HG03520 (cell line): ENCODE data around the gene SPATA21.

Experiments used
- ATAC-seq: cut with Tn5 transposase; IDR thresholded peaks from one replicate; pipeline ENCODE4 v1.9.1; 2021; ENCODE audit warnings: mild to moderate bottlenecking, moderate library complexity; ENCODE audit not compliant: unreplicated experiment

Gene SPATA21

DNA sequence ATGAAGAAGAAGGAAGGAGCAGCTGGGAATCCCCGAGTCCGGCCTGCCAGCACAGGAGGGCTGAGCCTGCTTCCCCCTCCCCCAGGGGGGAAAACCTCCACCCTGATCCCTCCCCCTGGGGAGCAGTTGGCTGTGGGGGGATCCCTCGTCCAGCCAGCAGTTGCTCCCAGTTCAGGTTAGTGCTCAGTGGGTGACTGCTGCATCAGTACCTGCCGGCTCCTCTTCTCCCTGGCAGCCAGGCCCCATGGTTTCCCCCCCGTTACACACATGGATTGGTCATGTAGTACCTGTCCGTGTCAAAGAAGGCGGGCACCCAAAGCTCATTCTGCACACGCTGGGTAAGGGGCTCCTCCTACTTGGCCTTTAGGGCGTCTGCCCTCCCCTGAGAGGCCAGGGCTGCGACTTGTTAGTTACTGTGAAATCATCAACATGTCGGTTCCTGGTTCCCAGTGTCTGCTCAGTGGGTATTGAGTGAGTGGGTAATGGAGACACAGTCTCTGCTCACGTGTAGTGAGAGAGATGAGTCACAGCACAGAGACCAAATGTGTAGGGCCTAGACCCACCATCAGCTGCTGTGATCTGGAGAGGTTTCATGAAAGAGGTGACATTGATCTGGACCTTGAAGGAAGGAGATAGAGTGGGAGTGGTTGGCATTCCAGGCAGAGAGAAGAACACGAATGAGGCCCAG lies 14.8 kb upstream of the SPATA21 start:
- ATAC-seq, result no peak

DNA sequence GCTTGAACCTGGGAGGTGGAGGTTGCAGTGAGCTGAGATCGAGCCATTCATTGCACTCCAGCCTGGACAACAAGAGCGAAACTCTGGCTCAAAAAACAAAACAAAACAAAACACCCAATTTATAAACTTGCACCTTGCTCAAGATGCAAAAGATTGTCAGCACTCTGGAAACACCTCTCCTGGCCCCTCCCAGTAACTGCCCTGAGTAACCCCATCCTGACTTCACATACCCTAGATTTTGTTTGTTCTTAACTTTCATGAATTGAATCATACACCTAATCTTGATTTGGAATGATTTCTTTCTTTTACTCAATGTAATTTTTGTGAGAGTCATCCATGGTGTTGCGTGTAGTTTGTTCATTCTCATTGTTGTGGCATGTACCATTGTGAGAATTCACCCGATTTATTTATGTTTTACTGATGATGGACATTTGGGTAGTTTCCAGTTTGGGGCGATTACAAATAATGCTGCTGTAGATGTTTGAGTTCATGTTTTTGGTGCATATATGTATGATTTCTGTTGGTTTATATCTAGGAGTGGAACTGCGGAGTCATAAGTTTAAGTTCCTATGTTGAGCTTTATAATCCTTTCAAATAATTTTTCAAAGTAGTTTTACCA lies 13.7 kb upstream of the SPATA21 start:
- no peak for ATAC-seq

DNA sequence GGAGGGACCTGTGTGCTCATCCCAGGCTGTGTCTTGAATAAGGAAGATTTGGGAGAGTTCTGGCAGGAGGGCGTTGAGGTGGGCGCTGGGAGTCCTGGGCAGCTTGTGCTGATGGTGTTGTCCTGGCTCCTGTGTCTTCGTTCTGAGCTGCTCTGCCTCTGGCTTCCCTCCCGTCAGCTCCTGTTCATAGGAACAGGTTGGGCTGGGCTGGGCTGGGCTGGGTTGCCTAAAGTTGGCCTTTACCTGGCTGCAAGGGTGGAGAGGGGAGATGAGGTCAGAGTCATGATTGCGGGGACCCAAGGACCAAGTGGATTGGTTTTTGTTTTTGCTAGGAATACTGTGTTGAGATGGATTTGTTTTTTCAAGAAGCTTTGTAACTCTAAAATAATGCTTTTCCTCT lies 12.4 kb upstream of the SPATA21 start:
- no peak for ATAC-seq

DNA sequence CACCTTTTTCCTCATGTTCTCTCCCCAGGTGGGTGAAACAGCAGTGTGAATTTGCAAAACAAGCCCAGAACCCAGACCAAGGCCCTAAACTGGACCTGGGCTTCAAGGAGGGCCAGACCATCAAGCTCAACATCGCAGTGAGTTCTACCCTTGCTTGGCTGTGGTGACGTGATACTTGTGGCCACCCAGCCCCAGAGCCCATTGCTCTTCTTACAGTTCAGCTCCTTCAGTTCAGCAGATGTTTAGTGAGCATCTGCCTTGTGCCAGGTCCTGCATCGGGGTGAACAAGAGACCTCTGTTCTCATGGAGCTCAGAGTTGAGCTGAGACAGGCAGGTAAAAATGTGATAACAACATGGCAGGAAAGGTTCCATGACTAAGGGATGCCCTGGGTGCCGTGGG lies 11.8 kb upstream of the SPATA21 start:
- no peak for ATAC-seq

DNA sequence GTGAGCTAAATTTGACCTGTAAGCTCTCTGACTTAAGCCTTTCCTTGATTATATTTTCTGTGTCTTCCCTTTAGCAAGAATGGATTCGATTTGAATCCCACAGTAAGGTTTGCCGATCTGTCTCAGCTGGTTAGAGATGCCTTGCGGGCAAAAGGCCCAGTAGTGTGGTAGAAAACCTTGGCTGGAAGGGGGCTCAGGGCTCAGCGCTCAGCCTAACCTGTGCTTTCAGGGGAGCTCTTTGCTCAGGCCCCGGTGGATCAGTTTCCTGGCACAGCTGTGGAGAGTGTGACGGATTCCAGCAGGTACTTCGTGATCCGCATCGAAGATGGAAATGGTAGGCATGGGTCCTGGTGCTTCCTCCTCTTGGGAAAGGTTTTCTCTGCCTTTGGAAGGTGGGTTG lies 10.4 kb upstream of the SPATA21 start:
- no peak for ATAC-seq

DNA sequence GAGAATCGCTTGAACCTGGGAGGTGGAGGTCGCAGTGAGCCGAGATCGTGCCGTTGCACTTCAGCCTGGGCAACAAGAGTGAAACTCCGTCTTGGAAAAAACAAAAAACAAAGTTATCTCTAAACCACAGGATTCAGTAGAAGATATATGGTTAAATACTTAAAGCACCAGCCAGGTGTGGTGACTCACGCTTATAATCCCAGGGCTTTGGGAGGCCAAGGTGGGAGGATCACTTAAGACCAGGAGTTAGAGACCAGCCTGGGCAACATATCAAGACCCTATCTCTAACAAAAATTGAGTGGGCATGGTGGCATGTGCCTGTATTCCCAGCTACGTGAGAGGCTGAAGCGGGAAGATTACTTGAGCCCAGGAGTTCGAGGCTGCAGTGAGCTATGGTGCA lies 8.9 kb upstream of the SPATA21 start:
- no peak for ATAC-seq

DNA sequence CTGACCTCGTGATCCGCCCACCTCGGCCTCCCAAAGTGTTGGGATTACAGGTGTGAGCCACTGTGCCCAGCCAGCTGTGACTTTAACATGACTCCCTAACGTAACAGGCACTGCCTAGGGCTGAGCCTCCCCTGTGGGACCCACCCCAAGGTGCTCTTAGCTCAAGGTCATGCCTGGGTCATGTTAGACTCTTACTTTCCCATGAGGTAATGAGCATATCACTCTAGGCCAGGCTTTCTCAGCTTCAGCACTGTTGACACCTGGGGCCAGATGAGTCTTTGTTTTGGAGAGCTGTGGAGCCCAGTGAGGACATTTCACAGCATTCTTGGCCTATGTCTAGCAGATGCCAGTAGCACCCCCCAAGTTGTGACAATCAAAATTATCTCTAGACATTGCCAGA lies 7.8 kb upstream of the SPATA21 start:
- no peak for ATAC-seq

DNA sequence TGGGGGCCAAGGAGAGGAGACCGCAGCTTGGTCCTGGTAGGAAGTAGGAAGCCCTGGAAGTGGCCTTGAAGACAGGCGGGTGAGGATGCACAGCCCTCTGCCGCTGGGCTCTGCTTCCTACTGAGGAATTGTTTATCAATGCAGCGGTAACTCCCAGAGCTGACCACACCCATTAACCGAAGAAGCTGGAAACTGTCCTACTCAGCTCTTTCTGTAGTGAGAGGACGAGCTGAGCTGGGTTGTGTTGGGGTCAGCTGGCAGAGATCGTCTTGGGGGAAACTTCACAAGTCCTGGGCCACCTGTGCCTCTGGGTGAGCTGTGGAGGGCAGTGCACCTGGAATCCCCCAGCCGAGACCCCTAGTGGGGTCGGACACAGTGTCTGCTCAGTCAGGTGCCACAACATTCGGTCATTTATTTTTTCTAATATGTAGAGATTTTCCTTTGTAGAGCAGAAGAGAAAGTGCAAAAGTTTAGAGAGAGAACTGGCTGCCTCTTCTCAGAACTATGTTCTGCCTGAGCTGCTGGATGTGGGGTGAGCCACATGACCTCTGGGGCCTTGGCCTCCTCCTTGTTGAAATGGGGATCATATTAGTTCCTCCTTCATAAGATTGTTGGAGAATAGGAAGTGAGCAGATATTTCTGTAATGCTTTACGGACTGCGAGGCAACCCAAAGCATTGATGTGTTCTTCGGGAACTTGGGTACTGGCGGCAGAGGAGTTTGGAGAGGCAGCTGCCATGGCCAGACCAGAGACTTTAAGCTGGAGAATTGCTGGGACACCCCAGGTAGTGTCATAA lies 6.9 kb upstream of the SPATA21 start:
- ATAC-seq, result no peak

DNA sequence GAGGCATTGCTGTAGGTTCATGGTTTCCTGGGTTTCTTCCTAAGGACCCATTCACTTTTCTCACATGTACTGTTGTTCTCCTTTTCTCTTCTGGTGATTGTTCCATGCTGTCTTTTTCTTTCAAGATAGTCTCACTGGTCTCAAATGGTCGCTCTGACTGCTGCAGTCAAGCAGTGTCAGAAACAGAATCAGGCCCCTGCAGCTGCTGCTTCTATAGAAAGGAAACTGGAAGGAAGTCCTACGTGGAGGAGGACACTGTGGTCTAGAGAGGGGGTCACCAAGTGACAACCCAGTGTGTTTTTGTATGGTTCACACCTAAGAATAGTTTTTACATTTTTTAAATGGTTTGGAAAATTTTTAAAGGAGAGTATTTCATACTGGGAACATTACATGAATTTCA lies 5.7 kb upstream of the SPATA21 start:
- ATAC-seq, result no peak

DNA sequence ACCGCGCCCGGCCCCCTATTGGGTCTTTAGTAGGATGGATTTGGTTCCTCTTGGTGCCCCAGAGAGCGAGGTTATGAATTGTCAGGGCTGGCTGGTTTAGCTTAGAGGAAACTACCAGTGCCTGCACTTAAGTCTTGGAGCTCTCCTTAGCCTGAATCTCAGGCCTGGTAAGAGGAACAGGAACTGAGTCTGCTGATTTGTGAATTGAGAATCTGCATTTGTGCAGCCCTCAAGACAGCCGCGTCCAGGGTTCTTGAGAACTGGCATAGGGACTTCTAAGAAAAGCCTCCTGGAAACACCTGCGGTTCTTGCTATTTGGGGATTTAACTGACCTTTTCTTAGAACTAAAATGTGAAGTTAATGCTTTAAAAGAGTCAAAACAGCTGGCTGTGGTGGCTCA lies 5.0 kb upstream of the SPATA21 start:
- ATAC-seq, result no peak

DNA sequence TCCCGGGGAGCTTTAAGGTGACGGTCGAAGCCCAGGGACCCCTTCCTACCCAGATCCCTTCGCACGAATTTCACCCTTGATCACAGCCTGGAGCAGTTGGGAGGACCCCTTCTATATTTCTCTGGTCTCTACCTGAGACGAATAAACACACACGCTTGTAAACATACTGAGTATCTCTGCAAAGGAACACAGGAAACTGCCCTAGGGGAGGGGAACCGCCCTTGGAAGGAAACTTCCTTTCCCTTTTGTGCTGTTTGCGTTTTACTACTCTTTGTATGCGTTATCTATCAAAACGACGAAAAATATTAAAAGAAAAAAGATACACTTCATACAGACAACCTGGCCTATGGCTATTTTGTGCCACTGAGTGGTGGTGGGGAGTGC lies 4.0 kb upstream of the SPATA21 start:
- no peak for ATAC-seq

DNA sequence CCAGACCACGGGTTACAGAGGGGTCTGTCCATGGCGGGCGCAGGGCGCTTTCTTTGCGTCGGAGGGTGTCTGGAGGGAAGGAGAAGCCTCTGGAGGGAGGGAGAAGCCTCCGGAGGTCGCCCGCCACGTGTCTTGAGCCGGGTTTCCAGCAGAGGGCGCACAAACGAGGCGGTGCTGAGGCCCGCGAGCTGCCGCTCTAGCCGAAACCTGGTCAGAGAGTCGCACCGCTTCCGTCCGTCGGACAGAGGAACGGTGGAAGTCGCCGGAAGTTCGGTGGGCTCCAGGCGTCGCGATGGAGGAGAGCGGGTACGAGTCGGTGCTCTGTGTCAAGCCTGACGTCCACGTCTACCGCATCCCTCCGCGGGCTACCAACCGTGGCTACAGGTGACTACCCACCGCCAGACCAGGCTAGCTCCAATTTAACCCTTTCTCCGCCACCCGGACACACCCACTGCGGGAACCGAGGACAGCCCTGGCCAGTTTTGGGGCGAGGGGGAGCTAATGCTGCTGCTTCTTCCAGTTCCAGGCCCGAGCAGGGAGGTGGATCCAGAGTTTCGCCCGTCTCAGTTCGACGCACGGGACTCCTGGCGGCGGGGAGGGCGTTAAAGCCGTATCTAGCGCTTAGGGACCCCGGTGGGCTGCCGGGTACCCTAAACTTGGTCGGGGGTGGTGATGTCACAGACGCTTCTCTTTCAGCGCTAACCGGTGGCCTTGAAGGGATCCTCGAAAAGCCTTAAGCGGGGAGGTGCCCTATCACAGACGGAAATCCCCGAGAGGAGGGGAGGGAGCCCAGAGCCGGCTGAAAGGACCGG lies 3.5 kb upstream of the SPATA21 start, which contains the start of gene NECAP2:
Gene NECAP2, plus strand, starts transcription at position 255 of the 812 bp plus-strand sequence. Its CDS starts 38 bp downstream, at position 293.
- peak; percentile 77 for ATAC-seq

DNA sequence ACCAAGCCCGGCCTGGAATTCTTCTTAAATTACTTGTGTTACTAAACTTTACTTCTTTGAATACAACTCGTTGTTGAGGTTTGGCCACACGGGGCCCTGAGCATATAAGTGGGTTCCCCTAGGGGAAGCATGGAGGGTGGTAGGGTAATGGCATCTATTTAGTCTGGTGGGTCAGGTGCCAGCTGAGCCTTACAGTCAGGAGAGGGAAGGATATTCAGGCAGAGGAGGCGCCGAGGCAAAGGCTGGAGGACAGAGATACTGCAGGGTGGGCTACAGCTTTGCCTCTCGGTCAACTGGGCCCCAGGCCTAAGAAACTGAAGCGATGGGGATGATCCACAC lies 2.9 kb upstream of the SPATA21 start:
- no peak for ATAC-seq

DNA sequence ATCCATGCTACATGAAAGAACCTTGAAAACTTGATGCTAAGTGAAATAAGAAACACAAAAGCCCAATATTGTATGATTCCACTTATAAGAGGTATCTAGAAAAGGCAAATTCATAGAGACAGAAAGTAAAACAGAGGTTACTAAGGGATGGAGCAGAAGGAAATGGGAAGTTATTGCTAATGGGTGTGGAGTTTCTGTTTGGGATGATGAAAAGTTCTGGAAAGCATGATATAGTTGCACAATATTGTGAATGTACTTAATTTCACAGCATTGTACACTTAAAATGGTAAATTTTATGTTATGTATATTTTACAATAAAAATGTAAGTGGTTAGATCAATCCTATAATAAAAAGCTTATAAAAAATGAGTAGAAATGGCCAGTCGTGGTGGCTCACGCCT lies 1.7 kb upstream of the SPATA21 start:
- ATAC-seq, result no peak

DNA sequence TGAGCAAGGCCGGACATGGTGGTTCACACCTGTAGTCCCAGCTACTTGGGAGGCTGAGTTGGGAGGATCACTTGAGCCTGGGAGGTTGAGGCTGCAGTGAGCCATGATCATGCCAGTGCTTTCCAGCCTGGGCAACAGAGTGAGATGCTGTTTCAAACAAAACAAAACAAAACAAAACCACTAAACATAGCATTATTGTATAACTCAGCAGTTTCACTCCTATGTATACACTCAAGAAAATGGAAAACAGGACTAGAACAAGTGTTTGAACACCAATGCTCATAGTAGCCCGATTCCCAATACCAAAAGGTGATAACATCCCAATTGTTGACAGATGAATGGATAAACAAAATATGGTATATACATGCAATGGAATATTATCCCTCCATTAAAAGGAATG lies 1.3 kb upstream of the SPATA21 start:
- ATAC-seq, result no peak

DNA sequence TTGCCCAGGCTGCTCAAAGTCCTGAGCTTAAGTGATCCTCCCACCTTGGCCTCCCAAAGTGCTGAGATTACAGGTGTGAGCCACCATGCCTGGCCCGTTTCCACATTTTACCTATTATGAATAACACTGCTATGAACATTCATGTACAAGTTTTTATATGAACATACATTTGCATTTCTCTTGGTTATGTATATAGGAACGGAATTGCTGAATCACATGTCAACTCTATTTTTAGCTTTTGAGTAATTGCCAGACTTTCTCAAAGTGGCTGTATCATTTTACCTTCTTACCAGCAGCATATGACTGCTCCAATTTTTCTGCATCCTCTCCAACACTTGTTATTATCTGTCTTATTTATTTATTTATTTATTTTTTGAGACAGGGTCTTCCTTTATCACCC lies 2.7 kb downstream of the SPATA21 start:
- ATAC-seq, result no peak

DNA sequence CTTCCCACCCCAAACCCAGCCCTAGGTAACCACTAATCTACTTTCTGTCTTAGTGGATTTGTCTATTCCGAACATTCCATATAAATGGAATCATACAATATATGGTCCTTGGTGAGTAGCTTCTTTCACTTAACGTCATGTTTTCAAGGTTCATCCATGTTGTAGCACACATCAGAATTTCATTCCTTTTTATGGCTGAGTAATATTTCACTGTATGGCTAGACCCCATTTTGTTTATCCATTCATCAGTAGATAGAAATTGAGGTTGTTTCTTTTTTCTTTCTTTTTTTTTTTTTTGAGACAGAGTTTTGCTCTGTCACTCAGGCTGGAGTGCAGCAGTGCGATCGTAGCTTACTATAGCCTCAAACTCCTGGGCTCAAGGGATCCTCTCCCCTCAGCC lies 3.2 kb downstream of the SPATA21 start:
- ATAC-seq, result no peak

DNA sequence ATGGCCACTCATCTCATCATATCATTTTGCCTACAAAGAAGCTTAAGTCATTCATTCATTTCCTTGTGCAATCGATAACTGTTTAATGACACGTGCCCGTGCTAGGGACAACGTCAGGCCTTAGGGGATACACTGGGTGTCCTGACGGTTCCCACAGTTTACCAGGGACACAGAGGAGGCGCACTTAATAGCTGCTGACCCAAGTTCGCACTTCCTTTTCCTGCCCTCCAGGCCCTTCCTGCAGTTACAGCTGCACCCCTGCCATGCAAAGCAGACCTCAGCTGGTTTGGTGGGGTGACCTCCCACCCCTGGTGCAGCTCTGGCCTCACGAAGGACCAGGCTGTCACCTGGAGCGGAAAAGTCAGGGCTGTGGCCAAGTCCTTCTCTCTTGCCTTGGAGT lies 4.2 kb downstream of the SPATA21 start:
- ATAC-seq, result no peak

DNA sequence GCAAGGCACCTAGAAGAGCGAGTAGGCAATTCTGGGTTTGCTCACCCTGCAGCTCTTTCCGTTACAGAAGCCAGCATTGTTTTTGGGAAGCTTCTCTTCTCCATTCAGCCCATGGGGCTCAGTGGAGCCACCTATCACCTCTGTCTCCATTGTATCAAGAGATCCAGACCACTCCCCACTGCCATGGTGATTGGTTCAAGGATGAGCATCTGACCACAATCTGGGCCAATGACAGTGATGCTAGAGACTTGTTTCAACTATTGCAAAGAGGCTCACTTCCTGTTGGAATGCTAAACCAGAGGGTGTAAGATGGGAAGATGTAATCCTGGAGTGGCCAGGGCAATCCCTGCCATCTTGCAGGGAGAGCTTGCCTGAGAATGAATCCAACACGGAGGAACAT lies 6.6 kb downstream of the SPATA21 start:
- no peak for ATAC-seq

DNA sequence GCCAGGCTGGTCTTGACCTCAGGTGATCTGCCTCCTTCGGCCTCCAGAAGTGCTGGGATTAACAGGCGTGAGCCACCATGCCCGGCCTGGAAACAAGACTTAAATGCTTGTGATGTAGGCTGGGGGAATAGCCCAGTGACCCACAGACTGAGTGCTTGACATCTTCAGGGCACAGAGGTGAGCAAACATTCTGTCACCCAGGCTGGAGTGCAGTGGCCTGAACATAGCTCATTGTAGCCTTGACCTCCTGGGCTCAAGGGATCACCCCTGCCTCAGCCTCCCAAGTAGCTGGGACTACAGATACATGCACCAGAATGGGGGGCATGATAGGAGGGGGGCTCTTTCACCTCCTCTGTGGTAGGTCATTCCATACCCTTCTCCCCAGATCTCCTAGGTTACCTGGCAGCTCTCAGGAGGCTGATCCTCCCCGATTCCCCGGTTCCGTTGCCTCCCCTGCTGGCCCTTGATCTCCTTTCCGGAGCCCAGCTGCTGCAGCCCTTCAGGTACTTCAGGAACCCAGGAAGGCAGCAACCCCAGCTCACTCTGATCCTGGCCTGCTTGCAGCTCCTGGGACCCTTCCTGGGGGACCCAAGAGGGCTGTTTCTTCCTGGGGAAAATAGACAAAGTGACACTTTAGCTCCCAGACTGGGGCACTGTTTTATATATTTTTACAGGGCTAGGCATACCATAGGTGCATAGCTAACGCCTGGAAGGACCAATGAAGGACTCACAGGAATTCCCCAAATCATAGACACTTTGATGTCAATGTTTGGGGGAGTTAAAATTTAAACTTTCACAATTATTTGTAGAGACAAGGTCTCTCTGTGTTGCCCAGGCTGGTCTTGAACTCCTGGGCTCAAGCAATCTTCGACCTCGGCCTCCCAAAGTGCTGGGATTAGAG lies 11.8 kb downstream of the SPATA21 start:
- ATAC-seq, result no peak
